Measurements from ENCODE around the gene OR52B2. TPM values are rescaled to one million over a fixed set of nuclear protein-coding genes. Genes with fewer than 3 reads are reported as not detected.

Gene OR52B2
- total and polyA plus RNA-seq, 2 of the 8 experiments (the other 6 are each of a cell fraction or from before 2014, with no cell fraction given), result 0.15 TPM; not detected in 1

- peaks cover 2 to 23% (median 9%) of the 10 kb centered on the region in 4 experiments; a peak in 7 of 8 replicates for H3K36me3 ChIP-seq (ENCODE audit: control insufficient read depth in 2 of 4, insufficient read depth in 4 of 4, low read length in 3 of 4)
- H2BK12ac ChIP-seq (ENCODE audit: low read depth, low read length), result no peak overlapping the region
- no peaks in the 10 kb centered on the region for H3K4me1 ChIP-seq (replicated peaks in 1 of 4; ENCODE audit: control insufficient read depth in 3 of 4, insufficient read depth in 4 of 4, low read length in 3 of 4)
- H3K9ac ChIP-seq (replicated peaks in 1 of 4; ENCODE audit: extremely low read depth in 1 of 4, low read depth in 3 of 4, low read length in 3 of 4), result no peak overlapping the region
- ChIA-PET CTCF (ENCODE audit: partially characterized antibody) (interaction anchor here (0.9 kb wide), 1 partner anchor 42 kb away, joined by 3 read pairs; no protein-coding TSS in a partner anchor), POLR2A (ENCODE audit: partially characterized antibody) (no interaction called here)
- H4K5ac ChIP-seq (ENCODE audit: insufficient read length, low read depth, low read length), result no peak overlapping the region
- H3K18ac ChIP-seq (ENCODE audit: extremely low read depth, low read length), result no peak overlapping the region
- no peak overlapping the region for H3K4me2 ChIP-seq (ENCODE audit: insufficient read depth in 1 of 2, low read depth in 2 of 2, low read length in 2 of 2)
- WGBS, 2 experiments (ENCODE audit: extremely low coverage in 1 of 2, insufficient coverage in 1 of 2, insufficient read length in 1 of 2, insufficient replicate concordance in 2 of 2, low coverage in 1 of 2, low lambda C conversion rate in 2 of 2, missing lambda C conversion rate in 1 of 2), result 90% methylated on average over 9 of the region's 9 CpGs; no CpG with 5 or more reads in 1 of the 2 experiments
- no peaks in the 10 kb centered on the region for H3K27me3 ChIP-seq (replicated peaks in 1 of 4; ENCODE audit: control insufficient read depth in 3 of 4, extremely low read depth in 1 of 4, insufficient read depth in 3 of 4, low read length in 3 of 4)
- no peaks in the 10 kb centered on the region for H3K79me1 ChIP-seq (ENCODE audit: low read depth, low read length)
- no peak overlapping the region for H2BK20ac ChIP-seq (ENCODE audit: low read length)
- DNase-seq (ENCODE audit: low read depth in 1 of 2, low spot score in 2 of 2) (no peak), FAIRE-seq (no peak)
- no peak overlapping the region for H3K27ac ChIP-seq (ENCODE audit: low read depth, low read length)
- H4K8ac ChIP-seq (ENCODE audit: extremely low read depth, insufficient read depth, low read length), result no peak overlapping the region
- H2BK120ac ChIP-seq (replicated peaks; ENCODE audit: low read depth, low read length), result no peak overlapping the region
- no peaks in the 10 kb centered on the region for H3K23me2 ChIP-seq (ENCODE audit: low read depth, low read length)
- no peak overlapping the region for H2BK15ac ChIP-seq (ENCODE audit: low read length)
- H3K56ac ChIP-seq (replicated peaks; ENCODE audit: insufficient read length, low read depth, low read length), result no peak overlapping the region
- no peak overlapping the region for H3K4ac ChIP-seq (replicated peaks; ENCODE audit: insufficient read length, low read depth, low read length)
- H3K14ac ChIP-seq (ENCODE audit: insufficient read length), result no peak overlapping the region
- H4K91ac ChIP-seq (replicated peaks; ENCODE audit: insufficient read length, low read length), result no peak overlapping the region
- no peak overlapping the region for H3K23ac ChIP-seq (ENCODE audit: insufficient read length)
- no peak overlapping the region for H2AK5ac ChIP-seq (ENCODE audit: low read depth, low read length)
- H2AFZ ChIP-seq (ENCODE audit: low read length), result no peak overlapping the region
- no peak overlapping the region for H3K4me3 ChIP-seq (ENCODE audit: extremely low read depth in 1 of 4, insufficient read depth in 2 of 4, low read depth in 3 of 4, low read length in 4 of 4)
- no peaks in the 10 kb centered on the region for H4K20me1 ChIP-seq (replicated peaks in 1 of 2; ENCODE audit: control insufficient read depth in 1 of 2, insufficient read depth in 2 of 2, low read length in 2 of 2)
- no peaks in the 10 kb centered on the region for H3K9me3 ChIP-seq (ENCODE audit: insufficient read depth in 2 of 2, low read depth in 1 of 2, low read length in 1 of 2)
- no peaks in the 10 kb centered on the region for H3K79me2 ChIP-seq (ENCODE audit: control insufficient read depth in 1 of 2, insufficient read depth in 2 of 2, low read length in 2 of 2)
- no peak overlapping the region for H2BK5ac ChIP-seq (ENCODE audit: low read depth, low read length)
These were observed 40.3 kb upstream of the OR52B2 start for GRCh38 chr11:6210274-6210955.
